HepG2 (cell line): ENCODE measurements around the gene ALOXE3. TPM values are rescaled to one million over a fixed set of nuclear protein-coding genes. Genes with fewer than 3 reads are reported as not detected.

Experiments used
- ARID2 ChIP-seq: sonication (generic); formaldehyde crosslinking; IDR thresholded peaks from 2 replicates; pipeline ENCODE4 v1.8.1; 2022; ENCODE audit warnings: mild to moderate bottlenecking, missing genetic modification reagents, borderline replicate concordance
- DPF2 ChIP-seq: sonication (generic); formaldehyde crosslinking; IDR thresholded peaks from 2 replicates; pipeline ENCODE4 v1.4.0; 2020; ENCODE audit warnings: mild to moderate bottlenecking, low read depth, missing genetic modification reagents, borderline replicate concordance
- ELF3 ChIP-seq: IDR thresholded peaks from 2 replicates; pipeline ENCODE4 v1.6.1; 2016; ENCODE audit warnings: missing genetic modification reagents, missing compliant biosample characterization
- ETS1 ChIP-seq: sonication (generic); formaldehyde crosslinking; IDR thresholded peaks from 2 replicates; pipeline ENCODE4 v1.4.0; 2020; ENCODE audit warnings: missing genetic modification reagents
- FOXJ3 ChIP-seq: sonication (generic); formaldehyde crosslinking; IDR thresholded peaks from 2 replicates; pipeline ENCODE4 v1.4.0; 2020; ENCODE audit warnings: missing genetic modification reagents, mild to moderate bottlenecking, borderline replicate concordance
- HMGXB4 ChIP-seq, 2 experiments: sonication (generic) in 1 of 2; formaldehyde crosslinking in 1 of 2; IDR thresholded peaks; 2 replicates each; pipeline versions ENCODE4 v1.4.0 to v1.6.1; 2018 to 2020; ENCODE audit warnings: missing genetic modification reagents in 2 of 2, borderline replicate concordance in 1 of 2, low read depth in 1 of 2, mild to moderate bottlenecking in 1 of 2, missing biosample characterization in 1 of 2
- JARID2 ChIP-seq: sonication (generic); formaldehyde crosslinking; IDR thresholded peaks from 2 replicates; pipeline ENCODE4 v1.8.1; 2023; ENCODE audit warnings: missing genetic modification reagents, inconsistent platforms; ENCODE audit not compliant: insufficient replicate concordance
- NFIC ChIP-seq: IDR thresholded peaks from 2 replicates; pipeline ENCODE4 v1.6.1; 2012; ENCODE audit warnings: mild to moderate bottlenecking, low read length, inconsistent platforms
- NONO ChIP-seq, 2 experiments: fragments of 450-650 bp in 1 of 2; sonication (generic) in 1 of 2; formaldehyde crosslinking in 1 of 2; IDR thresholded peaks in 1 of 2; conservative IDR thresholded peaks in 1 of 2; 2 replicates each; pipeline versions ENCODE4 v1.6.1 to v1.8.0; 2017 to 2022; ENCODE audit warnings: mild to moderate bottlenecking in 1 of 2, missing genetic modification reagents in 1 of 2, moderate library complexity in 1 of 2
- PCBP2 ChIP-seq: fragments of 200-400 bp; formaldehyde crosslinking; optimal IDR thresholded peaks from 2 replicates; pipeline ENCODE3; 2018; ENCODE audit warnings: low read length, low read depth; ENCODE audit not compliant: poor library complexity, severe bottlenecking
- TCF7 ChIP-seq: sonication (generic); IDR thresholded peaks from 2 replicates; pipeline ENCODE4 v1.6.1; 2016; ENCODE audit warnings: antibody characterized with exemption, low read depth
- TRAFD1 ChIP-seq: sonication (generic); formaldehyde crosslinking; IDR thresholded peaks from 2 replicates; pipeline ENCODE4 v1.5.1; 2020; ENCODE audit warnings: missing genetic modification reagents, mild to moderate bottlenecking, borderline replicate concordance
- TSC22D2 ChIP-seq: sonication (generic); formaldehyde crosslinking; IDR thresholded peaks from 2 replicates; pipeline ENCODE4 v1.5.1; 2020; ENCODE audit warnings: missing genetic modification reagents, mild to moderate bottlenecking, borderline replicate concordance
- ZBTB4 ChIP-seq: sonication (generic); formaldehyde crosslinking; IDR thresholded peaks from 2 replicates; pipeline ENCODE4 v1.4.0; 2020; ENCODE audit warnings: missing genetic modification reagents, mild to moderate bottlenecking, borderline replicate concordance
- ZNF124 ChIP-seq: sonication (generic); formaldehyde crosslinking; IDR thresholded peaks from 2 replicates; pipeline ENCODE4 v1.4.0; 2020; ENCODE audit warnings: missing genetic modification reagents
- ZNF20 ChIP-seq: sonication (generic); formaldehyde crosslinking; IDR thresholded peaks from 2 replicates; pipeline ENCODE4 v1.4.0; 2020; ENCODE audit warnings: mild to moderate bottlenecking, moderate library complexity, missing genetic modification reagents
- ZNF234 ChIP-seq: sonication (generic); formaldehyde crosslinking; conservative IDR thresholded peaks from 2 replicates; pipeline ENCODE4 v1.5.1; 2020; ENCODE audit warnings: mild to moderate bottlenecking, missing genetic modification reagents
- ZNF792 ChIP-seq: IDR thresholded peaks from 2 replicates; pipeline ENCODE4 v1.6.1; 2016
- ZSCAN21 ChIP-seq: sonication (generic); formaldehyde crosslinking; IDR thresholded peaks from 2 replicates; pipeline ENCODE4 v1.8.0; 2022; ENCODE audit warnings: mild to moderate bottlenecking, missing genetic modification reagents, moderate library complexity, borderline replicate concordance
- ZSCAN25 ChIP-seq: sonication (generic); formaldehyde crosslinking; IDR thresholded peaks from 2 replicates; pipeline ENCODE4 v1.8.0; 2022; ENCODE audit warnings: mild to moderate bottlenecking, missing genetic modification reagents
- polyA plus RNA-seq, 8 experiments: library from polyadenylated mRNA; depleted of rRNA in 3 of 8; stranded (reverse) in 7 of 8; unstranded in 1 of 8; fragments of >200 nt; fragmentation: Illumina TruSeq in 4 of 8; extraction: Trizol in 4 of 8; gene quantifications; 2 replicates each; pipeline versions ENCODE4 v1.2.1 to v1.2.3, GENCODE V29; 2011 to 2016; ENCODE audit warnings: low read depth in 4 of 8, missing spikeins in 1 of 8, mixed read lengths in 1 of 8; ENCODE audit not compliant: insufficient read depth in 1 of 8
- total RNA-seq, 5 experiments: library from RNA; depleted of rRNA; stranded (reverse); fragments of >200 nt; fragmentation: Illumina TruSeq; extraction: Trizol; gene quantifications; 2 replicates each; pipeline ENCODE4 v1.2.3, GENCODE V29; 2016; ENCODE audit warnings: low read depth in 1 of 5

Gene ALOXE3
- total and polyA plus RNA-seq, 2 of the 13 experiments (the other 11 are each of a cell fraction or from before 2014, with no cell fraction given) = 0.07 TPM; not detected in 1

- TF ChIP-seq ZSCAN25 (CRISPR knock-in tag) (no peak), NONO (IDR thresholded peaks at IDR 0.05) (no peak), NONO (CRISPR knock-in tag; conservative IDR thresholded peaks at IDR 0.05) (no peak), TCF7 (no peak), ETS1 (CRISPR knock-in tag) (no peak), ZSCAN21 (CRISPR knock-in tag) (no peak), NFIC (no peak), ZNF20 (CRISPR knock-in tag) (no peak), ARID2 (no peak), ZNF792 (CRISPR knock-in tag) (0 out of 2 replicates have a peak, but pooled peaks have one; percentile 9), PCBP2 (no peak), ZNF124 (CRISPR knock-in tag) (0 out of 2 replicates have a peak, but pooled peaks have one; percentile 8), FOXJ3 (CRISPR knock-in tag) (no peak), ZNF234 (CRISPR knock-in tag) (no peak), ELF3 (no peak), HMGXB4 (CRISPR knock-in tag; IDR thresholded peaks at IDR 0.05; ENCODE audit: borderline replicate concordance in 1 of 2, low read depth in 1 of 2) (peak in 1 of 2 experiments; percentile 45; a peak in 3 of 4 replicates), JARID2 (no peak), TRAFD1 (no peak), DPF2 (CRISPR knock-in tag) (no peak), ZBTB4 (no peak), TSC22D2 (CRISPR knock-in tag) (0 out of 2 replicates have a peak, but pooled peaks have one; percentile 5)
These were observed 7.7 kb upstream of the ALOXE3 start (continued) for GRCh38 chr17:8125947-8126490.
